RWPE2 (cell line): ENCODE measurements around the gene SLC35F3.

Experiments
- ATAC-seq: fragments of 200-7000 bp; cut with Tn5 transposase; 3 replicates; pipeline ENCODE4 v1.9.1; 2021; ENCODE audit warnings: low read depth
- DNase-seq: peaks from one replicate; pipeline ENCODE4 v3.0.0-alpha.2; 2020; ENCODE audit warnings: low spot score
- H3K27ac ChIP-seq: fragments of 450-650 bp; 2 replicates; pipeline ENCODE4 v1.5.1; 2017; ENCODE audit warnings: mild to moderate bottlenecking; ENCODE audit not compliant: poor library complexity, severe bottlenecking
- H3K27me3 ChIP-seq: fragments of 250-450 bp; sonication (Bioruptor Pico); 2 replicates; pipeline ENCODE4 v1.5.1; 2021; ENCODE audit warnings: mild to moderate bottlenecking, moderate library complexity; ENCODE audit not compliant: insufficient read depth, poor library complexity, severe bottlenecking
- H3K36me3 ChIP-seq: fragments of 250-450 bp; sonication (Bioruptor Pico); 2 replicates; pipeline ENCODE4 v1.5.1; 2020; ENCODE audit warnings: low read depth, mild to moderate bottlenecking, moderate library complexity
- H3K4me1 ChIP-seq: fragments of 250-450 bp; sonication (Bioruptor Pico); 2 replicates; pipeline ENCODE4 v1.5.1; 2021; ENCODE audit warnings: mild to moderate bottlenecking, moderate library complexity; ENCODE audit not compliant: insufficient read depth, poor library complexity, severe bottlenecking
- H3K4me3 ChIP-seq: fragments of 250-450 bp; sonication (Bioruptor Pico); 2 replicates; pipeline ENCODE4 v1.5.1; 2021; ENCODE audit warnings: mild to moderate bottlenecking, moderate library complexity; ENCODE audit not compliant: severe bottlenecking
- H3K9me3 ChIP-seq: fragments of 250-450 bp; sonication (Bioruptor Pico); 2 replicates; pipeline ENCODE4 v1.5.1; 2021; ENCODE audit warnings: mild to moderate bottlenecking, moderate library complexity; ENCODE audit not compliant: severe bottlenecking
- CTCF ChIP-seq: fragments of 450-650 bp; IDR thresholded peaks from one replicate; pipeline ENCODE4 v1.5.1; 2017; ENCODE audit warnings: mild to moderate bottlenecking, moderate library complexity; ENCODE audit not compliant: poor library complexity, severe bottlenecking

SLC35F3 gene

GRCh38 chr1:234200566-234200965, 296.1 kb downstream of the SLC35F3 start:
- Histone ChIP-seq H3K4me3 (no peak overlapping the region), H3K36me3 (no peaks in the 10 kb centered on the region), H3K27me3 (no peaks in the 10 kb centered on the region), H3K4me1 (peaks cover 11% of the 10 kb centered on the region), H3K27ac (no peak overlapping the region), H3K9me3 (no peaks in the 10 kb centered on the region)
- DNase-seq (no peak), ATAC-seq (no peak)
- no peak for TF ChIP-seq CTCF

- Histone ChIP-seq H3K9me3 (no peaks in the 10 kb centered on the region), H3K4me1 (peaks cover 13% of the 10 kb centered on the region), H3K27me3 (no peaks in the 10 kb centered on the region), H3K36me3 (no peaks in the 10 kb centered on the region), H3K4me3 (no peak overlapping the region), H3K27ac (no peak overlapping the region)
- ATAC-seq (no peak), DNase-seq (no peak)
- TF ChIP-seq CTCF, result no peak
Measured at GRCh38 chr1:234201600-234201999, 297.1 kb downstream of the SLC35F3 start.

- DNase-seq (no peak), ATAC-seq (no peak)
- H3K36me3 ChIP-seq, result no peaks in the 10 kb centered on the region
- no peak for TF ChIP-seq CTCF
- peaks cover 7% of the 10 kb centered on the region for H3K4me1 ChIP-seq
- H3K27me3 ChIP-seq, result no peaks in the 10 kb centered on the region
- no peaks in the 10 kb centered on the region for H3K9me3 ChIP-seq
- H3K4me3 ChIP-seq, result no peak overlapping the region
- no peak overlapping the region for H3K27ac ChIP-seq
Measured at GRCh38 chr1:234205966-234206365, 301.5 kb downstream of the SLC35F3 start.

- H3K36me3 ChIP-seq, result no peaks in the 10 kb centered on the region
- no peak for TF ChIP-seq CTCF
- peak overlapping the region; percentile 23 for H3K27ac ChIP-seq
- no peaks in the 10 kb centered on the region for H3K9me3 ChIP-seq
- H3K27me3 ChIP-seq, result no peaks in the 10 kb centered on the region
- H3K4me3 ChIP-seq, result no peak overlapping the region
- peaks cover 7% of the 10 kb centered on the region for H3K4me1 ChIP-seq
- DNase-seq (peak; percentile 75), ATAC-seq (peak; percentile 89)
Measured at GRCh38 chr1:234206651-234207284, 302.3 kb downstream of the SLC35F3 start.

- no peaks in the 10 kb centered on the region for H3K27me3 ChIP-seq
- H3K4me1 ChIP-seq, result peaks cover 7% of the 10 kb centered on the region
- TF ChIP-seq CTCF, result no peak
- ATAC-seq (no peak), DNase-seq (no peak)
- no peaks in the 10 kb centered on the region for H3K9me3 ChIP-seq
- no peak overlapping the region for H3K4me3 ChIP-seq
- H3K36me3 ChIP-seq, result no peaks in the 10 kb centered on the region
- H3K27ac ChIP-seq, result peak overlapping the region; percentile 24
Measured at GRCh38 chr1:234208351-234208750, 303.9 kb downstream of the SLC35F3 start.
